GM18909 (cell line): ENCODE measurements around the gene FYN.
"Not testable (repeated sequence)": the region's sequence is repeated elsewhere in the genome, so short reads cannot be mapped to it uniquely, and the experiment has no call there.

Source experiments
- ATAC-seq: cut with Tn5 transposase; IDR thresholded peaks from one replicate; pipeline ENCODE4 v1.9.1; 2021; ENCODE audit warnings: mild to moderate bottlenecking; ENCODE audit not compliant: unreplicated experiment, poor library complexity

Gene FYN

DNA sequence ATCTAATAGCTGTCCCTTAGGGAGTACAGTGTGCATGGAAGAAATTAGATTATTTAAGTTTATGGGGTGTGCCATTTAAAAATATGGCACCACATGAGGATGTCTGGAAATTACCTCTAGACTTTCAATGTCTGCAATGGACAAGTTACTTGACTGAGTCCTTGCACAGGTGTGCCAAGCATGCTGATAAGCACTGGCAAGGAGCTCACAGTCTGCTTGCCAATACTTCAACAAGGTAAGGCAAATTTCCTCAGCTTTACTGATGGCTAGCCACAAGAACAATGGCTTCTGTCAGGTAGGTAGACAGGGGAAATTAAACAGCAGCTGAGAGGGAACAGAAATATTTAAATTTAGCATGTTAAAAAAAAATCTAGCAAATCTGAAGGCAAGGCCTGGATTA lies 176.4 kb downstream of the FYN start:
- no peak for ATAC-seq

DNA sequence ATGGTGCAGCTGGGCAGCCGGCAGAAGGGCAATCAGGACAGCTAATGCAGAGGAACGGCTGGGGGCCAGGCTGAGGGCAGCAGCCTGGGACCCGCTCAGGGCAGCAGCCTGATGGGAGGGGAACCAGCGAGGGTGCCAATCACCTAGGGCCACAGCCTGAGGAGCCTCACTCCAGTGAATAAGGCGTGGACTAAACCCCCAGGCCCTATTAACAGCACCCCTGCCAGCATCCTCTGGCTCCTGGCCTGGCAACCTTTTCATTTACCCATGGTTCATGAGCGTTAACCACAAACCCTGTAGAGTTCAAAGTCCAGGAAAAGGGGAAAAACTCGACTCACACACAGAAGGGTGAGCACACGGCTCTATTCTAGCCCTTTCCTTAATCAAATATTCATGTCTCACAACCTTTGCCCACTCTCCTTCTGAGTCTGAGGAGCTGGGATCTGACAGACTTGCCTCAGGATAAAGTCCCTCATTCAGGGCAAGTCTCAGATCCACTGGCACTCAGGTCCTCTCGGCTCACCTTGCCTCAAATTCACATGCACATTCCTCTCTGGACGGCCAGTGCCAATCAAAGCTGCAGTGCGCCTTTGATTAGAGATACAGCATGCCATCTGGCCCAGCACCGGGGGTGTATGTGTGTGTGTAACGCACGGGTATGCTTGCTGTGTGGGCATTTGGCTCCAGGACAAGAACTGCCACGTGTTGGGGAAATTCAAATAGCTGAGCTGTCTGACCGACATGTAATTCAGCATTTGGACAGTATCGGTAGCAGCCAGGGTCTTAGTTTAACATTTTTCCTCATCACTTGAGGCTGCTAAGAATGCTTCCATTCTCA lies 180.7 kb downstream of the FYN start:
- ATAC-seq: no peak

GRCh38 chr6:111691345-111692225 lies 181.7 kb downstream of the FYN start:
- ATAC-seq: no peak

- ATAC-seq: no peak
These were observed 183.3 kb downstream of the FYN start for GRCh38 chr6:111689946-111690345.

GRCh38 chr6:111689419-111689818 lies 183.8 kb downstream of the FYN start:
- no peak for ATAC-seq

DNA sequence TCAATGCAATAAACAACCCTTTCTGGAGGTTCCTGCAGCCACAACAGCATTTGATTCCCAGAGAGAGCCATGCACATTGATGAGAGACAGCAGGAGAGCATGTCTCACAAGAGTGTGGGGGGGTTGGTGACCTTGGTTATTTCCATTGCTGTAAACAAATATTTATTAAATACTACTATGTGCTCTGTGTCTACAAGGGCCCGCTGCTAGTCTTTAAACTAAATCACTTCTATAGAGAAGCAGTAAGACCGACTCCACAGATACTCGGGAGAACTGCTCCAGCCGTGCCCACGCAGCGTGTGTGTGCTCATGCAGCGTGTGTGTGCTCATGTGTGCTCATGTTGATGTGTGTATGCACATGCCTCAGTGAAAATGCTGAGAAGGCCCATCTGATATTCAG lies 184.9 kb downstream of the FYN start:
- ATAC-seq: no peak

- no peak for ATAC-seq
These were observed 185.6 kb downstream of the FYN start for GRCh38 chr6:111687652-111688051.

- no peak for ATAC-seq
These were observed 186.4 kb downstream of the FYN start for GRCh38 chr6:111686932-111687266.

GRCh38 chr6:111686249-111686931 lies 186.9 kb downstream of the FYN start:
- ATAC-seq: no peak

GRCh38 chr6:111685526-111685925 lies 187.7 kb downstream of the FYN start:
- ATAC-seq: no peak

DNA sequence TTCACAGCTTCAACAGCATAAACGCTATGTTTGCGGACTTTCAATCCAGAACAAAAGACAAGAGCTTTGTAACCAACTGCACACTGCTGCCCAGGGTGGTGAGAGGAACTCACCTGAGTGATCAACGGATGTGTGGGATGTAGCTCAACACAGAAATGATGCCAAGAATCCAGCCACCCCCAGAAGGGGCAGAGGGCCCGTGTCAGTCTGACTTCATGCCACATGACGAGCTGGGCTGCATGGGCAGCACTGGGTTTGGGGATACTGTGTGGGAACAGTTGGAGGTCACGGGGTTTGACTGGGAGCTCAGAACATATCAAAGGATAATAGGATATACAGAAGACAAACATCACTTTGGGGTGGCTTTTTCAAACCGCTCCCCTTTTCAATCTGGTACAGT lies 188.2 kb downstream of the FYN start:
- ATAC-seq: no peak

GRCh38 chr6:111683749-111684267 lies 189.4 kb downstream of the FYN start:
- ATAC-seq: no peak

DNA sequence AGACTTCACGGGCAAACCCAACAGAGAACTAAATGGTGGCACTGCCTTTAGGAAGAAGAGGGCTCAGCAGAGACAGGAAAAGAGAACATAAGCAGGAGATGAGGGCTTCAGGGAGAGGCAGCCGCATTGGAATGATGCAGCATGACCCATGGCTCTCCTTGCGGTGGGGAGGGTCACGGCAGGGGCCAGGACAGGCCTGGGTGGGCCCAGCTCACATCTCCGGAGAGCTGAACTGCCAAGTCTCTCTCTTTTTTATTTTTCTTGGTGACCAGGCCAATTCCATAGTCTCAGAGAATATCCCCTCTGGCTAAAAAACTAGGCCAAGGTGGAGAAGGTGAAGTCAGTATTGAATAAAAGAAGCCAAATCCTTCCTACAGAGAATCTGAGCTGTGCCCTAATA lies 190.1 kb downstream of the FYN start:
- ATAC-seq: no peak

DNA sequence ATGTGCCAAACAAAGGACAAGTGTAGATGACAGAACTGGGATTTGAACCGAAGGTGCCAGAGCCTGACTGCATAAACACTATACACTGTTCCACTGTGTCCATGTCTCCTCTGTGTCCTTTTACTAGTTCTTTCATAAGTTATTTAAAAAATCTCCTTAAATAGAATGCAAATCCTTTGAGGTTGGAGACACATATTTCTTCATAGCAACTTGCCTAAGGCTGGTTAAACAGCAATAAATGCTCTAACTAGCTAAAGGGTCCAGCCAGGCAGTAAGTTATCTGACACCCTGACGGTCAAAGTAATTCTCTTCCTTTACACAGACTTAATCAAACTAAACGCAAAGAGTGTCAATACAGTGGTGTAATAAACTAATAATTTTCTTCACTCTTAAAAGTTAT lies 191.4 kb downstream of the FYN start:
- no peak for ATAC-seq

GRCh38 chr6:111680811-111681609 lies 192.2 kb downstream of the FYN start:
- ATAC-seq: not testable (repeated sequence)

GRCh38 chr6:111680015-111680712 lies 193.1 kb downstream of the FYN start:
- ATAC-seq: no peak

GRCh38 chr6:111679126-111679858 lies 194.0 kb downstream of the FYN start:
- no peak for ATAC-seq

DNA sequence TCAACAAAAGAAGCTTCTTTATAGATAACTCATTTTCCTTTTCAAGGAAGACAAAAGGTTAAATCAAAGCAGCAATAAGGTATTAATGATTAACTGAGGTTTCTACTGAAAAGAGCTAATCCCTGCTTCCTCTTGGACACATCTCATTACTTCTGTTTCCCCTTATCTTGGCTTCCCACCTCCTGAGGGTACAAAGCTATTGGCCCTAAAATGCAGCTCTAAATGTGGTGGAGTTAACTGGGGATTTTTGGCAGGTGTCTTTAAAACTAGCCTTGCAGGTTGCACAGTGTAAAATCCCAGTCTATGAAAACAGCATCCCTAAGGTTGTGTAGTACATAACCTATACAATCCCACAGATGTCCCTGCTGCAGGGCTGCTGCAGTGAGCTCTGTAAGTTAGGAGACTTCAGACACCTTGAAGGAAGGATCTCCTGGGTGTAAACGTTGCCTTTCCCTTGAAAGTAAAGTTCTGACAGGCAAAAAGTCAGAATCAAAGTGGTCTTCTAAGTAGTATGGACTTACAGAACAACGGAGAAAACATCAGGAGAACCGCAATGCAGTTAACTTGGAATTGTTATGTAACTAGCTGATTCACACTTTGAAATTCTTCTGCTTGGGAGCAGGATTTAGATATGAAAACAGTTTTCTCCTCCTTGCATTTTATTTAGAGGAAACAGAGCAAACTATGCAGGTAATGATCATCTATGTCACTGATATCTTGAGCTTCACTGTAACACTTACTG lies 195.8 kb downstream of the FYN start:
- ATAC-seq: no peak
